ENCODE data around the gene BANF2. TPM values are rescaled to one million over a fixed set of nuclear protein-coding genes. Genes with fewer than 3 reads are reported as not detected.
A peak's percentile ranks its signal among the peaks of the same experiment; 100 is the strongest.

BANF2 gene
- total and polyA plus RNA-seq, 2 of the 4 experiments (the other 2 are of a cell fraction) = not detected

GRCh38 chr20:17676378-17676759, 23.4 kb upstream of the BANF2 start:
- Histone ChIP-seq H3K4me1 (ENCODE audit: control insufficient read depth, insufficient read depth, low read length) (peaks cover 42% of the 10 kb centered on the region), H3K14ac (replicated peaks; ENCODE audit: low read depth, low read length) (no peak overlapping the region), H4K8ac (ENCODE audit: low read depth in 2 of 2, low read length in 2 of 2) (no peak overlapping the region), H2BK5ac (ENCODE audit: low read depth, low read length, poor library complexity, severe bottlenecking) (no peak overlapping the region), H2AK9ac (replicated peaks; ENCODE audit: low read depth, low read length, poor library complexity) (peak overlapping the region; percentile 57), H3K79me1 (ENCODE audit: low read depth in 1 of 2, low read length in 2 of 2) (peaks cover 12 to 72% of the 10 kb centered on the region in 2 experiments; a peak in 3 of 4 replicates), H4K5ac (ENCODE audit: low read depth, low read length) (no peak overlapping the region), H3K9ac (ENCODE audit: low read depth, low read length) (no peak overlapping the region), H3K23ac (ENCODE audit: low read depth, low read length) (no peak overlapping the region), H2AK5ac (ENCODE audit: low read depth, low read length) (no peak overlapping the region), H4K91ac (ENCODE audit: insufficient read depth, low read depth, low read length) (no peak overlapping the region), H2BK15ac (ENCODE audit: low read depth, low read length) (no peak overlapping the region), H3K4me3 (ENCODE audit: insufficient read depth, low read depth, low read length) (no peak overlapping the region), H3K4me2 (ENCODE audit: low read depth, low read length) (no peak overlapping the region), H2BK120ac (ENCODE audit: low read depth, low read length) (no peak overlapping the region), H3K56ac (ENCODE audit: extremely low read depth, insufficient read depth, low read length) (no peak overlapping the region), H3K9me1 (ENCODE audit: insufficient read depth, low read length) (peaks cover 49% of the 10 kb centered on the region), H2AFZ (replicated peaks; ENCODE audit: low read length, poor library complexity) (no peak overlapping the region), H3K27me3 (ENCODE audit: control insufficient read depth, insufficient read depth, low read length) (no peaks in the 10 kb centered on the region), H3K18ac (ENCODE audit: low read depth, low read length) (no peak overlapping the region), H3K27ac (ENCODE audit: insufficient read depth, low read length) (no peak overlapping the region), H3K9me3 (ENCODE audit: control insufficient read depth, insufficient read depth, low read length) (no peaks in the 10 kb centered on the region), H2BK20ac (ENCODE audit: low read depth, low read length) (no peak overlapping the region), H3K4ac (ENCODE audit: low read depth, low read length) (no peak overlapping the region), H4K20me1 (ENCODE audit: insufficient read depth, low read length) (peaks cover 96% of the 10 kb centered on the region), H3K36me3 (ENCODE audit: control insufficient read depth, insufficient read depth, low read length) (peaks cover 46% of the 10 kb centered on the region)
- ATAC-seq (ENCODE audit: low read depth) = no peak
- dilution Hi-C loops (cut with HindIII; ENCODE audit: low sequenced_read_pairs, unreplicated experiment) = no loop called here
- in situ Hi-C loops (cut with MboI; ENCODE audit: low sequenced_read_pairs) = loop anchor here (5.0 kb wide), 1 partner anchor 221 kb away; no protein-coding TSS in a partner anchor
- TF ChIP-seq ELK1 (IDR thresholded peaks at IDR 0.05; ENCODE audit: borderline replicate concordance, low read depth, low read length) (no peak), CTCF (conservative IDR thresholded peaks at IDR 0.05; ENCODE audit: low read depth, low read length) (no peak), MAZ (IDR thresholded peaks at IDR 0.05; ENCODE audit: borderline replicate concordance, low read depth, low read length) (no peak), MXI1 (IDR thresholded peaks at IDR 0.05; ENCODE audit: borderline replicate concordance, low read depth, low read length) (no peak), BHLHE40 (IDR thresholded peaks at IDR 0.05; ENCODE audit: low read depth, low read length) (no peak), CHD1 (IDR thresholded peaks at IDR 0.05; ENCODE audit: low read depth, low read length) (no peak), RFX5 (IDR thresholded peaks at IDR 0.05; ENCODE audit: low read depth, low read length) (no peak), RCOR1 (IDR thresholded peaks at IDR 0.05; ENCODE audit: insufficient replicate concordance, low read length) (no peak), CEBPB (IDR thresholded peaks at IDR 0.05; ENCODE audit: low read depth, low read length) (no peak), FOS (IDR thresholded peaks at IDR 0.05; ENCODE audit: low read depth, low read length) (no peak)
- DNase-seq = no peak
- BruUV-seq (replicated peaks) = no TSS peak
- WGBS, 2 experiments (ENCODE audit: extremely low coverage in 2 of 2, insufficient read length in 1 of 2) = no CpG with 5 or more reads among the region's 4 CpGs
- POLR2A ChIA-PET (ENCODE audit: unreplicated experiment) = interaction anchor here (1.3 kb wide), 1 partner anchor 15 kb away, joined by 4 read pairs; no protein-coding TSS in a partner anchor
- intact Hi-C loops (cut with micrococcal nuclease) = no loop called here
- CTCF ChIA-PET = no interaction called here

All from IMR-90 (cell line).